Gastrocnemius medialis (tissue), 4 donors: ENCODE results near the gene GRIK4. TPM values are rescaled to one million over a fixed set of nuclear protein-coding genes. Genes with fewer than 3 reads are reported as not detected.

Source experiments
- ATAC-seq, 2 donors: fragments of 150-250 bp; one replicate each; pipeline ENCODE4 v1.9.1; 2016
- DNase-seq, 2 donors: peaks; one replicate each; pipeline ENCODE4 v3.0.0-alpha.2; 2019
- H3K27ac ChIP-seq, 4 donors: fragments of 200-600 bp; sonication (generic); 1 replicate in 1 of 4; 2 replicates in 3 of 4; pipeline ENCODE4 v1.5.1; 2016 to 2018; ENCODE audit warnings: mild to moderate bottlenecking in 2 of 4, moderate library complexity in 1 of 4
- H3K27me3 ChIP-seq, 3 donors: fragments of 200-600 bp; sonication (generic) in 2 of 3; 1 replicate in 1 of 3; 2 replicates in 2 of 3; pipeline versions ENCODE4 v1.5.1 to v1.6.0; 2016 to 2019; ENCODE audit warnings: mild to moderate bottlenecking in 1 of 3, moderate library complexity in 1 of 3
- H3K36me3 ChIP-seq, 2 donors: fragments of 200-600 bp; sonication (generic) in 1 of 2; one replicate each; pipeline ENCODE4 v1.5.1; 2017 to 2018
- H3K4me1 ChIP-seq, 2 donors: fragments of 200-600 bp; sonication (generic) in 1 of 2; one replicate each; pipeline ENCODE4 v1.5.1; 2016 to 2017; ENCODE audit warnings: mild to moderate bottlenecking in 2 of 2
- H3K4me3 ChIP-seq, 4 donors: fragments of 200-600 bp; sonication (generic) in 3 of 4; 1 replicate in 1 of 4; 2 replicates in 3 of 4; pipeline ENCODE4 v1.5.1; 2016 to 2019; ENCODE audit warnings: mild to moderate bottlenecking in 2 of 4
- H3K9me3 ChIP-seq, 3 donors: fragments of 200-600 bp; sonication (generic) in 2 of 3; 1 replicate in 1 of 3; 2 replicates in 2 of 3; pipeline ENCODE4 v1.5.1; 2016 to 2019
- POLR2A ChIP-seq, 2 donors: fragments of 450-650 bp; IDR thresholded peaks; one replicate each; pipeline ENCODE4 v1.6.1; 2017; ENCODE audit warnings: antibody characterized with exemption in 2 of 2, mild to moderate bottlenecking in 2 of 2, moderate library complexity in 2 of 2
- in situ Hi-C, 4 donors: fragments of 200-750 bp; cut with MboI; loops; one replicate each; pipeline versions ENCODE4 v1.15.0 to v1.8.0; 2017; ENCODE audit warnings: low sequenced_read_pairs in 4 of 4
- intact Hi-C: fragments of 100-400 bp; cut with DNase I; formaldehyde crosslinking; loops from one replicate; pipeline ENCODE4 v1.15.1; 2023; ENCODE audit warnings: low total_unique reads
- total RNA-seq, 4 donors: library from RNA; depleted of rRNA; stranded (reverse); fragments of >200 nt; gene quantifications; one replicate each; pipeline versions ENCODE4 v1.1.0 to v1.2.3, GENCODE V29; 2016
- TF ChIP-seq, protein P1 (sequence below), 5 experiments: fragments of 450-650 bp in 3 of 5; fragments of 200-600 bp in 2 of 5; sonication (generic) in 2 of 5; IDR thresholded peaks in 4 of 5; conservative IDR thresholded peaks in 1 of 5; 1 replicate in 4 of 5; 2 replicates in 1 of 5; pipeline ENCODE4 v1.5.1; 2016 to 2019; ENCODE audit warnings: antibody characterized with exemption in 5 of 5, mild to moderate bottlenecking in 3 of 5, moderate library complexity in 3 of 5

Gene GRIK4
- total RNA-seq, 4 donors from 2014 or later: 0.42 TPM; not detected in 3

DNA sequence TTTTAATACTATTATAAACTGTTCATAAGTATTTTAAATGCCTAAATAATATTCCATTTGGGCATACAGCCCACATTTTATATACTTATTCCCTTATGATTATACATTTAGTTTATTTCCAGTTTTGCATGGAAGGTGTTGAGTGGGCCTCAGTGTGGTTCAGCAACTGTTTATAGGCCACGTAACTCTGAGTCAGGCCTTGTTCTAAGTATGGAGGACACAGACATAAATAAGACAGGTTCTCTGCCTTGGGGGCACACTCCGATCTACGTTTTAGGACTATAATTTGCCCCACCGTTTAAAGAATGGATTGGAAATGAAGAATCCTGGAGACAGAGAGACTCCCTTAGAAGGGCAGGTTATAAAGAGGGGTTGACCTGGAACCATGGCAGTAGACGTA, 300.2 kb downstream of the GRIK4 start:
- Histone ChIP-seq H3K4me1 (no peaks in the 10 kb centered on the region), H3K9me3 (no peaks in the 10 kb centered on the region), H3K36me3 (no peaks in the 10 kb centered on the region), H3K27me3 (no peaks in the 10 kb centered on the region), H3K27ac (no peak overlapping the region), H3K4me3 (no peak overlapping the region)
- intact Hi-C loops (no loop called here), in situ Hi-C loops (no loop called here)
- TF ChIP-seq, protein P1, sequence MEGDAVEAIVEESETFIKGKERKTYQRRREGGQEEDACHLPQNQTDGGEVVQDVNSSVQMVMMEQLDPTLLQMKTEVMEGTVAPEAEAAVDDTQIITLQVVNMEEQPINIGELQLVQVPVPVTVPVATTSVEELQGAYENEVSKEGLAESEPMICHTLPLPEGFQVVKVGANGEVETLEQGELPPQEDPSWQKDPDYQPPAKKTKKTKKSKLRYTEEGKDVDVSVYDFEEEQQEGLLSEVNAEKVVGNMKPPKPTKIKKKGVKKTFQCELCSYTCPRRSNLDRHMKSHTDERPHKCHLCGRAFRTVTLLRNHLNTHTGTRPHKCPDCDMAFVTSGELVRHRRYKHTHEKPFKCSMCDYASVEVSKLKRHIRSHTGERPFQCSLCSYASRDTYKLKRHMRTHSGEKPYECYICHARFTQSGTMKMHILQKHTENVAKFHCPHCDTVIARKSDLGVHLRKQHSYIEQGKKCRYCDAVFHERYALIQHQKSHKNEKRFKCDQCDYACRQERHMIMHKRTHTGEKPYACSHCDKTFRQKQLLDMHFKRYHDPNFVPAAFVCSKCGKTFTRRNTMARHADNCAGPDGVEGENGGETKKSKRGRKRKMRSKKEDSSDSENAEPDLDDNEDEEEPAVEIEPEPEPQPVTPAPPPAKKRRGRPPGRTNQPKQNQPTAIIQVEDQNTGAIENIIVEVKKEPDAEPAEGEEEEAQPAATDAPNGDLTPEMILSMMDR (IDR thresholded peaks at IDR 0.05 in 4 of 5, conservative IDR thresholded peaks at IDR 0.05 in 1 of 5): no peak
- no peak for TF ChIP-seq POLR2A (IDR thresholded peaks at IDR 0.05)
- no peak for DNase-seq
- ATAC-seq: no peak

DNA sequence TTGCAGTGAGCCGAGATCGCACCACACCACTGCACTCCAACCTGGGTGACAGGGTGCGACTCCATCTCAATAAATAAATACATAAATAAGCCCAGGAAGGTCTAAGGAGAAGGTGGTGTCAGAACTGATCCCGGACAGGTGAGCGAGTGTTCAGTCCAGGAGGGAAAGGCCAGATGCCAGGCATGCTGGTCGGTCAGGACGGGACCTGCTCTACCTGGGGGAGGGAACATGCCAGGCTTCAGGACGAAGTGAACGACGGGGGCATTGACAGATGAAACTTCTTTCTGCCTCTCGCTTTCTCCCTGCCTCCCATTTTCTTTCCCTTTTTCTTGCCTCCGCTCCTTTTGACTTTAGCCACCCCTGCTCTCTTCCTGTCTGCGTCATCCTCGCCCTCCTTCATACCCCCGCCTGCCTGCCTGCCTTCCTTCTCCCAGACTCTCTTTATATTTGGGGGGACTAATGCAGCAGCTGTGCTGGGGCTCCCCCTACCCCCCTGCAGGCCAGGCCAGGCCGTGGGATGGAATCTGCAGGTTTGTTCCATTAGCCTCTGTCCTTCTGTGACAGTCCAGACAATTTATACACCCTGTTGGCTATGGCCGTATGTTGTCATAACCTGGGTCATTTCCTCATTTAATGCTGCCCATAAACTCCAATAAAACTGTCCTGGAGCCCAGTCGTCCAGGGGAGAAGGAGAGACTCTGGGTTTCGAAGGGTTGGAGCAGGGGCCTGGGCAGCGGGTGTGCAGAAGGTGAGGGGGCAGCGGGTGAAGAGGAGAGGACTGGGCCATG, 303.2 kb downstream of the GRIK4 start:
- intact Hi-C loops (no loop called here), in situ Hi-C loops (no loop called here)
- H3K36me3 ChIP-seq: no peaks in the 10 kb centered on the region
- H3K9me3 ChIP-seq: no peaks in the 10 kb centered on the region
- H3K4me1 ChIP-seq: no peaks in the 10 kb centered on the region
- TF ChIP-seq POLR2A (IDR thresholded peaks at IDR 0.05): no peak
- TF ChIP-seq, protein P1 (IDR thresholded peaks at IDR 0.05 in 4 of 5, conservative IDR thresholded peaks at IDR 0.05 in 1 of 5): no peak
- no peak overlapping the region for H3K4me3 ChIP-seq
- no peak for DNase-seq
- no peak for ATAC-seq
- peaks cover 0 to 2% (median 0%) of the 10 kb centered on the region in 3 donors for H3K27me3 ChIP-seq
- H3K27ac ChIP-seq: no peak overlapping the region

DNA sequence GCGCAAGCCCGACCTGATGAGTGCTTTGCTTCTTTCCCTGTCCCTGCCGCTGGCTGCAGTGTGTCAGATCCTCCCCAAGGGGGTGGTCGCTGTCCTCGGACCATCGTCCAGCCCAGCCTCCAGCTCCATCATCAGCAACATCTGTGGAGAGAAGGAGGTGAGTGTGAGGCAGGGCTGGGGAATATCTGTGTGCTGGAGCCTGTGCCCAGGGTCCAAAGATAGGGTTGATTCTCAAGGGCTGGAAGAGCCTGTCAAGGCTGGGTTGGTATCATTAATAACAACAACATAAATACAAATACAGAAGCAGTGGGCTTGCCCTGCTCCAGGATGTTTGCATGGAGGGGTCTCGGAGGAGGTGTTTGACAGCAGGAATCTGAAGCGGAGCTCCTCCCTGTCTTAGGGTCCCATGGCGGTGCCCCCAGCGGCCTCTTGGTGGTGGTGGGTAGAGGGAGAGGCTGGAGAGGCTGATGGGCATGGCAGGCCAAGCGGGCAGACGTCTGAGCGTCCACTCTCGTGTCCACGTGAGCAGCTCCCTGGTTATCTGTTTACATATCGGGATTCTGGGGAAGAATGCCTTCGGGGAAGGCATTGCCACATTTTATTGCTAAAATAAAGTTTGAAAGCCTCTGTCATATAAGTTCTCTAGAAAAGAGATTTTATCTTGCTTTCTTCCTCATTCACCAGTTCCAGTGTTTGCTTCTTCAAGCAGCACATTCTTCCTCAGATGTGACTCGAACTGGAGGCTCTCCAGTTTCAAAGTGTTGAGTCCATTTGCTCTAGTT, 304.0 kb downstream of the GRIK4 start:
- intact Hi-C loops: no loop called here
- no peak for ATAC-seq
- in situ Hi-C loops: no loop called here
- peaks cover 0 to 2% (median 0%) of the 10 kb centered on the region in 3 donors for H3K27me3 ChIP-seq
- H3K27ac ChIP-seq: no peak overlapping the region
- no peak for DNase-seq
- H3K4me3 ChIP-seq: no peak overlapping the region
- no peaks in the 10 kb centered on the region for H3K4me1 ChIP-seq
- no peaks in the 10 kb centered on the region for H3K9me3 ChIP-seq
- no peaks in the 10 kb centered on the region for H3K36me3 ChIP-seq
- no peak for TF ChIP-seq POLR2A (IDR thresholded peaks at IDR 0.05)
- TF ChIP-seq, protein P1 (IDR thresholded peaks at IDR 0.05 in 4 of 5, conservative IDR thresholded peaks at IDR 0.05 in 1 of 5): no peak

DNA sequence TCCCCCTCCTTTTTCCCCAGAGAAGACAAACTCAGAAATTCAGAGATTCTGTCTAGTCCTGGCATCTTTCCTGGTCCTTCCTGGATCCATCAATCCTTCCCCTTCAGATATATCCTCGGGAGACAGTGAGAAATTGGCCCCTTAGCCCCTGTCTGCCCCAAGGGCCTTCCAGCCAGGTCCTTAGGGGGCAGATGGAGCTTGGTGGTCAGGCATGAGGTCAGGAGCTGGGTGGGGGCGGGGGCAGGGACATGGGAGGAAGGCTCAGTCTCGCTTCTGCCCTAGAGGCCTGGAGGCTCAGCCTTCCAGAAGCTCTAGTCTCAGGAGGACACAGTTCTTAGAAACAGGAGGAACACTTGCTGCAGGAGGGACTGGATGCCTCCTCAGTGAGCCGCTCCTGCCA, 304.6 kb downstream of the GRIK4 start:
- no peak overlapping the region for H3K27ac ChIP-seq
- no peaks in the 10 kb centered on the region for H3K9me3 ChIP-seq
- no peaks in the 10 kb centered on the region for H3K4me1 ChIP-seq
- no peak for TF ChIP-seq POLR2A (IDR thresholded peaks at IDR 0.05)
- TF ChIP-seq, protein P1 (IDR thresholded peaks at IDR 0.05 in 4 of 5, conservative IDR thresholded peaks at IDR 0.05 in 1 of 5): no peak
- H3K36me3 ChIP-seq: no peaks in the 10 kb centered on the region
- DNase-seq (no peak), ATAC-seq (no peak)
- in situ Hi-C loops (no loop called here), intact Hi-C loops (no loop called here)
- no peak overlapping the region for H3K4me3 ChIP-seq
- H3K27me3 ChIP-seq: peaks cover 0 to 8% (median 0%) of the 10 kb centered on the region in 3 donors
